HL-60/S4 treated with retinoic acid at 250 ng/mL for 4 days and 3 days (cell line): ENCODE data around the gene PLCH2.

Experiments used
- in situ Hi-C: fragments of 300-500 bp; cut with MboI; formaldehyde crosslinking; loops from 2 replicates; pipeline ENCODE4 v1.7.0; 2022; ENCODE audit warnings: low sequenced_read_pairs

The PLCH2 gene

DNA sequence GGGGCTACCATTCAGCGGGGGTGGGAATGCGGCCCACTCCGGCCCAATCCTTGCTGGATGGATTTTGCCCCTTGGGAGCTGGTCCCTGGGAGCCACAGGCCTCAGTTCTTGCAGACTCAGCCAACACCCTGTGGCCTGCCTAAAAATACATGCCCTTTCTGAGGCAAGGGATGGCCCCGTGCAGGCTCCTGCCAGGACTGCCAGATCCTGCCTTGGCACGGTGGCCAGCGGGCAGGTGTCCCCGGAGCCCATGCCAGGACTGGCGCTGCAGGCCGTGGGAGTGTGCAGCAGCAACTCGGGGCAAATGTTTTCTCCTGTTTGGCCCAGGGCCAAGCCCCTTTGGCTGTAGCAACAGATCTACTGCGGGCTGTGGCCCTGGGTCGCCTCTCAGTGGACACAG is 51.9 kb downstream of the PLCH2 start:
- in situ Hi-C loops = no loop called here

DNA sequence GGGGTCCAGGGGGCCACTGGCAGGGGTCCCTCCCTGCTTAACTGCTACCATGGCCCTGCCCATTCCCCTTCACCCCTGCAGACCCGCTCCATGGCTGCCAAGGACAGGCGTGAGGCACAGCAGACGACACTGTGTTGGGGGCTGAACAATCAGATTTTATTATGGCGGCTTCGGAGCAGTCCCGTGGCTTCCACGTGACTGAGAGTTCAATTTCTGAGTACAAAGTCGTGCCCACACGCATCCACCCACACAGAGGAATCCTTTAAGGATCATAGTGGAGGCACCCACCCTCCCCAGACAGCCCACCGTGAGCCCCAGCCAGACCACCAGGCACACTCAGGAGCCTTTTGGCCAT is 52.5 kb downstream of the PLCH2 start:
- in situ Hi-C loops = no loop called here

DNA sequence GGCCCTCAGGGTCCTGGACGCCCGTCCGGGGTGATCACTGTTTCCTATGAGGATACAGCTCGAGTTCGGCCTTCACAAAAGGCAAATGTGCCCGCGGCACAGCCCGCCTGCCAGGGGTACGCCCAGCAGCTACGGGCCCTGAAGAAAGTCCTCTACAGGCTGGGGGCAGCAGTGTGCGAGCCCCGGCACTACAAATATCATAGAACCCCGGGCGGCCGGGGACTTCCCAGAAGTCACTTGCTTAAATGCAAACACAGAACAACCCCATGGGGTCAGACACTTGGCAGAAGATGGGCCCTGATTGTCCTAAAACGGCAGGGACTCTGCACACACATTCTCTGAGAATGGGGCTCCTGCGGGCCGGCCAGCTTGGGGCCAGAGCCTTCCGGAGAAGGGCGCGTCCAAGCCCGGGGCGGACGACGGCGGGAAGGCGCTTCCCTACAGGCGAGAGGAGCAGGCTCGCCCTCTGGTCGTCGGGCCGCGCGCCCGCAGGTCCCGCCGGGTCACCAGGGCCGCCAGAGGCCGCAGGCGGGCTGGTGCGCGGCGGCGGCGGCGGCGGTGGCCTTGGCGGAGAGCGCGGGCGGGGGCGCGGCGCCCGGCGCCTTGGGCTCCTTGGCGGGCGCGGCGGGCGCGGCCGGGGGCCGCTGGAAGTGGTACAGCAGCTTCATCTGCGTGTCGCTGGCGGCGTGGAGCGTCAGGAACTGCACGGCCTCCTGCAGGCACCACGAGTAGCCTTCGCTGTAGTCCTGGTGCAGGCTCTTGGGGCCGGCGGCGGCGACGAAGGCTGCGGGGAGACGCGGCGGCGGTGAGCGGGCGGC is 53.1 kb downstream of the PLCH2 start:
- in situ Hi-C loops = no loop called here

DNA sequence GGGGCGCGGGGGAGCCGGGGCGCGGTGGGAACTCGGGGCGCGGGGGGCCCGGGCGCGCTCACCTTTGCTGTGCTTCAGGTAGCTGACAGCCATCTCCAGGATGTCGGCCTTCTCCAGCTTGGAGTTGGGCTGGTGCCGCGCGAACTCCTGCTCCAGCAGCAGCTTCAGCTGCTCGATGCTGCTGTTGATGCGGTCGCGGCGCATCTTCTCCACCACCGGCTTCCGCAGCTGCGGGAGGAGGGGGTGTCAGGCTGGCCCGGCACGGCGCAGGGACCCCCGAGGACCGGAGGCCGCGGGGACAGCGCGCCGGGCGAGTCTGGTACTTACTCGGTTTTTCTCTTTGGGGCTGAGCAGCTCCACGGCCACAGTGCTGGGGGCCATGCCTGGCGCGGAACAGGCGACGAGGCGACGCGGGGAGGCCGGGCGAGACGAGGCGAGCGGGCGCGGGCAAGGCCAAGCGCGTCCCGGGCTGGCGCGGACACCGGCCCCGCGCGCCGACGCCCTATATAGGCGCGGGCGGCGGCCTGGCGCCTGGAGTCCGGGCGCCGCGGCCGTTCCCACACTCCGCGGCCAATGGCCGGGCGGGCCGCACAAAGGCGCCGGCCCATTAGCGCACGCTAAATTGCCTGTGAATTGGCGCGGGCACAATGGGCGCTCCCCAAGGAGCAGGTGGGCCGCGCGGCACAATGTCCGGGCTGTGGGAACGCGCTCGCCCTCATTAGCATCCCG is 53.9 kb downstream of the PLCH2 start, which contains the start of gene HES5:
Gene HES5, minus strand, starts transcription at position 480 of the 729 bp plus-strand sequence. Its CDS starts 99 bp downstream, at position 381.
- in situ Hi-C loops = no loop called here

DNA sequence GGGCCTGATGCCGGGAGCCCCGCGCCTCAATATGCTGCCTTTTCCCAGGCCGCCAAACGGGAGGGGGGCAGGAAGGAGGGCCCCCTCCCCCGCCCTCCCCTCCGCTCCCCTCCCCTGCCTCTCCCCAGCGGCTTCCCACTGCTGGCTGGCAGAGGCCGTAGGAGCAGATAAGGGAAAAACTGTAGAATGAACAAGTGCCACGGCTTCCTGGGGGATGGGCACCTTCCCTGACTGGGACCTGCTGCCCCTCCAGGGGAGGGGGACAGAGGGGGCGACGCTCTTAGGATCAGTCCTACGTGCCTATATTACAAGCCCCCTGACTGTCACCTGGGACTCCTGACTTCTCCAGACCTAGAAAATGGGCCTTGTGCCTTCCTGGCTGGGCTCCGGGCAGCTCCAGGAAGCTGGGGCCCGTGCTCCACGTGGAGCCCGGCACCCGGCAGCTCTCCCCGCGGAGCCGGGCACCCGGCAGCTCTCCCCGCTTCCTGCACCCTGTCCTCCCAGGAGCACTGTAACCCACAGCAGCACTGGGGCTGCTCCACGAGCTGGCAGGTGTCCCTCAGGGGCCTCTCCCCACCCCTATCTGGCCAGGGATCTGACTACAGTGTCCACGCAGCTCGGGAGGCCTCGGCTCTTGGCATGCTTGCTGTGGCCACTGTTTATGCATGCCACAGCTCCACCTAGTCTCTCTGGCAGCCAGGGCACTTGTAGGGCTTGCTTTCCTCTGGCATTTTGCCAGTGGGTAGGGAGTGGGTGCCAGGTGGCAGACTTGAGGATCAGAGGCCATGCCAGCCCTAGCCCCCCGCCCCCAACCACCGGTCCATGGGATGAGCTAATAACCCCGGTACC is 54.6 kb downstream of the PLCH2 start:
- in situ Hi-C loops = no loop called here

DNA sequence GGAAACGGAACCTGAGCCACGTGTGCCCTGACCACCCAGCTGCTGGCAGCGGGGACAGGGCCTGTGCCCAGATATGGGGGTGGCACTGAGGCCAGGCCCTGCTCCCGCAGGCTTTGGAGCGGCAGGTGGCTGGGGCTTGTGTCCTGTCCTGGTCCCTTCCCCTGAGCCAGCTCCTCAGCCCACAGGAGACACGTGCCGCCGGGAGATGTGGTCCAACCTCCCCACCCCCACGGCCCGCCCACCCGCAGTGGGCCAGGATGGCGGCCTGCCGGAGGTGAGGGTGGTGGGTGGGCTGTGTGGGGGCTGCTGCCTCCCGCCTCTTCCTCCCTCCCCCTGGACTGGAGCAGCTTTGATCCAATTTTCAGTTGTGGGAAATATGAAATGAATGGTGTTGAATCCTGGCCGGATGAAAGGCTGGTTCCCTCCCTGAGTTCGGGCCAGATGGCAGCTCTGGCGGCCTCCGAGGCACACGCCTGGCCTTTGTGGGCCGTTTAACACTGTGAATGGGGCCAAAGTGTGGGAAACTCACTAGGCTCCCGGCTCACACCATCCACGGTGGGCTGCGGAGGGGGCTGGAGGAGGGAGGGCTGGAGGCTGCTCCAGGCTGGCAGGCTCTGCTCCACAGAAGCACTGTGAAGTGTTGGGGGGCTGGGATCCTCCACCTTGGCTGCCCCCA is 56.5 kb downstream of the PLCH2 start:
- in situ Hi-C loops = no loop called here

DNA sequence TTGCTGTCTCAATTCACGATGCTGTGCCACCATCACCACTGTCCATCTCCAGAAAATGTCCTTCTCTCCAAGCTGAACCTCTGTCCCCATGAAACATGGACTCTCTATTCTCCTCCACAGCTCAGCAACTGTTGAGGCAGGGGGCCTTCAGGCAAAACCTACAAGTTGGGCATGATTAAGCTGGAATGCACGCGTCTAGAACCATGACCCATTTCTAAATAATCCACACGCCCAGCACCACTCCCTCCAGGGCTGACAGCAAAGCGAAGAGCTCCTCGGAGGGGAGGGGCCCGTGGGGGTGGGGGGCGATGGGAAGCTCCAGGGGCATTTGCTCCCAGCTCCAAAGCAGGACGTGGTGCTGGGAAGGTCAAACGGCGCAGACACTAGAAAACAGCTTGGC is 57.3 kb downstream of the PLCH2 start:
- in situ Hi-C loops = no loop called here

DNA sequence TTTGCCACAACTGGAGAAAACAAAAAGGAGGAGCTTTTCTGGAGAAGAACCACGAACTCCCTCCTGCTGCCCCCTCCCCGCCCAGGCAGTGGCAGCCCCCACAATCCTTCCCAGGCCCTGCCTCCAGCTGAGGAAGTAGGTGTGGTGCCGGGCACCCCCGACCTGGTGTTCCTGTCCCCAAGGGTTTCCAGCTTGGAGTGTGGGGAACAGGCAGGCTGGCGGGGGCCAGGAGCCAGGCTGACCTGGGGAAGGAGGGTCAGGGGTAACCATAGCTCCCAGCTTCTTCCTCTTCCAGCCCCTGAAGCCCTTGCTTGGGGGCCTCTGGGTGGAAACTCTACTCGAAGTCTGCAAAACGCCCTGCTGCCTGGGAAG is 58.2 kb downstream of the PLCH2 start:
- in situ Hi-C loops = no loop called here

- in situ Hi-C loops = no loop called here
Observed at GRCh38 chr1:2534687-2535441, 58.8 kb downstream of the PLCH2 start.

DNA sequence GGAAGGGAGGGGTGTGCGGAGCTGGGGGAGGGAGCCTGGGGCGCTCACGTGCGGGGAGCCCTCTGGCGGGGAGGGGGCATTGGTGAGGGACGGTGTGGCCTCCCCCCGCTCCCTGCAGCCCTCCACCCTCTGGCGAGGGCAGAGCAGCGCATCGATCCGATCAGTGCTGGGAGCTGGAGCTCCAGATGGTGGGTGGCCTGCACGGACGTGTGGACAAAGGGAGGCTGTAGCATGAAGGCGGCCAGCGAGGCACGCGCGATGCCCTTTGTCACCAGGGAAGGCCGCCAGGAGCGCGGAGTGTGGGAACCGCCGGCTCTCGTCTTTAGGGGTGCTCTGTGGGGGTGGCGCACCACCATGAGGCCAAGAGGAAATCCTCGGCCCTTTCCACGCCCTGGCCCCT is 59.4 kb downstream of the PLCH2 start:
- in situ Hi-C loops = no loop called here

DNA sequence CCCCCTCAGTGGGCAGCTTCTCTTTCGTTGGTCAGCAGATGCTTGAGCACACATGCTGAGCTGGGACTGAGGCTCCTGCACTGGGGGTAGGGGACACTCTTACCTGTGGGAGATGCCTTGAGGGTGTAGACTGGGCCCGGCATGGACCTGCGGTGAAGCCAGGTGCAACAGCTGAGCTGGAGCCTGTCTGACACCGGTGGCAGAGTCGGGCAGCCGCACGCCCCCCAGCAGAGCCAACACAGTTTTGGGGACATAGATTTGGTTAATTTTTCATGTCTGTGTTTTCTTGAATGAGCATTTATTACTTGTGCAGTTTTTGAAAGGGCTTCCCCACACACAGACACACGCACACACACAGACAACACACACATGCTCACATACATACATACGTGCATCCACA is 59.9 kb downstream of the PLCH2 start:
- in situ Hi-C loops = no loop called here

DNA sequence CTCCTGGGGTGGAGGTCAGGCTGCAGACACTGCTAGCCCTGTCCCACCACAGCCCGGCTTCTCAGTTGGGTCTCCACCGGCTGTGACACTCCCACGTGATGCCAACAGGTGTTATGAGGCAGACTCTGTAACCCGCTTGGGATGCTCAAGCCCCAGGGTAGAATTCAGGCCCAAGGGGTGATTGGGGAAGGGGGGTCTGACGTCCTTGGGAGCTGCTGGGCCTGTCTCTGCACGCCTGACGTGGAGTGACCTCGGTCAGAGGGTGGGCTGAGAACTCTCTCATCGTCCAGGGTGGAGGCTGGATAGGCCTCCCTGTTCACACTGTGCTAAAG is 61.7 kb downstream of the PLCH2 start:
- in situ Hi-C loops = no loop called here

DNA sequence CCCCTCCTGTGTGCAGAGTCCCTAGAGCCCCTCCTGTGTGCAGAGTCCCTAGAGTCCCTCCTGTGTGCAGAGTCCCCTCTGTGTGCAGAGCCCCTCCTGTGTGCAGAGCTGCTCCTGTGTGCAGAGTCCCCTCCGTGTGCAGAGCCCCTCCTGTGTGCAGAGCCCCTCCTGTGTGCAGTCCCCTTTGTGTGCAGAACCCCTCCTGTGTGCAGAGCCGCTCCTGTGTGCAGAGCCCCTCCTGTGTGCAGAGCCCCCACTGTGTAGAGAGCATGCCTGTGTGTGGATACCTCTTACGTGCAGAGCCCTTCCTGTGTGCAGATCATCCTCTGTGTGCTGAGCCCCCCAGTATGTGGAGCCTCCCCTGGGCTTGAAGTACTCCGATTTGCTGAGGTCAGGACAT is 62.3 kb downstream of the PLCH2 start:
- in situ Hi-C loops = no loop called here

DNA sequence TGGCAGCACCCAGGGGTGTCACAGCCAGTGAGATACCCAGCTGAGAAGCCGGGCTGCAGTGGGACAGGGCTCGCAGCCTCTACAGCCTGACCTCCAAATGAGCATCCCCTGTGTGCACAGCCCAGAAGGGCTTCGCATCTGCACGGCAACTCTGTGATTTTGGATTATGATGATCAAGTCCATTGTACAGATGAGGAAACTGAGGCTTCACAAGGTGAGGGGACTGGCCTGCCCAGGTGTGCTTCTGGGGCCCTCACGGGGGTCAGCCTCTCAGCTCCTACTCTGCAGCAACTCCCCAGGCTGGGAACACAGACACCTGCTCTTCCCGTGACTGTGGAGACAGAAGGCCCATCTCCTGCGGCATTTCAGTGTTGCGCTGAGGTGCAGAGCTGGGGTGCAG is 62.8 kb downstream of the PLCH2 start:
- in situ Hi-C loops = no loop called here

DNA sequence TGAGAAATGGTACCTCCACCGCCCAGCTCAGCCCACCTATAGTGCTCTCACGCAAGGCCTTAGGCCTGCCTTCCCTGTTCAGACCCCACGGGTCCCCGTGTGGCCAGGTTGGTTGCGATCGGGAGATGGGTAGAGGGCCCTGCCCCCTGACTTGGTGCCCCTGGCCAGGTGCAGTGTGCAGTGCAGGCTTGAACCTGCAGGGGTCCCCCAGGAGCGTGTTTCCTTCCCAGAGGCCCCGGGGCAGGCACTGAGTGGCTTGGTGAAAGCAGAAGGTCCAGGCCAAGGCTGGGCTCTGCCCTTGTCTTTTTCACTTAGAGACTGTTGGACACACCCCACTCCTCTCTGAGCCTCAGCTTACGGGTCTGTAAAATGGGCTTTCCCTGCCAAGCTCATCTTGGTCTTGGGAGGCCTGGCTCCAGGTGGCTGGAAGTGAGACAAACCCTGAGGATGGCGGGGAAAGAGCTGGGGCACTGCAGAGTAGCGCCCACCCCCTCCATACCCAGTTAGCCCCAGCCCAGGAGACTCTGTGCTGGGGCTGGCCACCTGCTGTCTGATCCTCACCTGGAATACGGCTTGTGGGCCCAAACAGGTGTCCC is 63.3 kb downstream of the PLCH2 start:
- in situ Hi-C loops = no loop called here

GRCh38 chr1:2540816-2541492 is 64.9 kb downstream of the PLCH2 start:
- in situ Hi-C loops = no loop called here

GRCh38 chr1:2541619-2542245 is 65.6 kb downstream of the PLCH2 start:
- in situ Hi-C loops = no loop called here

GRCh38 chr1:2542246-2542915 is 66.3 kb downstream of the PLCH2 start:
- in situ Hi-C loops = no loop called here
